B cell (primary cell): ENCODE results near the gene ARHGEF7. TPM values are rescaled to one million over a fixed set of nuclear protein-coding genes. Genes with fewer than 3 reads are reported as not detected.

Experiments
- ATAC-seq: fragments of 200-7000 bp; cut with Tn5 transposase; one replicate; pipeline ENCODE4 v1.10.0; 2021; ENCODE audit warnings: low read depth, mild to moderate bottlenecking, moderate number of reproducible peaks, moderate library complexity
- CTCF ChIA-PET: fragments of 350-600 bp; sonication (Branson Sonifier 250); formaldehyde crosslinking; loops from one replicate; lab custom pipeline; 2021; ENCODE audit warnings: antibody characterized with exemption, inconsistent platforms; lab: Charles Lee
- POLR2A ChIA-PET: fragments of 350-600 bp; sonication (Branson Sonifier 250); formaldehyde crosslinking; loops from one replicate; lab custom pipeline; 2021; ENCODE audit warnings: antibody characterized with exemption; lab: Charles Lee
- DNase-seq: peaks from one replicate; pipeline ENCODE4 v3.0.0; 2013
- H2AFZ ChIP-seq: 2 replicates; pipeline ENCODE4 v1.6.1; 2012; ENCODE audit warnings: mild to moderate bottlenecking, low read depth, low read length; ENCODE audit not compliant: insufficient read depth, poor library complexity, severe bottlenecking
- H3K27ac ChIP-seq, 2 donors: 1 replicate in 1 of 2; 2 replicates in 1 of 2; pipeline ENCODE4 v1.5.1; 2012 to 2013; ENCODE audit warnings: low read length in 2 of 2, mild to moderate bottlenecking in 2 of 2, moderate library complexity in 1 of 2
- H3K27me3 ChIP-seq, 4 experiments: fragments of 200-600 bp in 1 of 4; sonication (generic) in 1 of 4; replicated peaks in 1 of 4; 1 replicate in 2 of 4; 2 replicates in 2 of 4; pipeline versions ENCODE4 v1.6.1 to v1.7.0; 2013 to 2016; ENCODE audit warnings: low read length in 3 of 4, mild to moderate bottlenecking in 2 of 4, mixed read lengths in 1 of 4, moderate library complexity in 1 of 4; ENCODE audit not compliant: insufficient read depth in 4 of 4, control insufficient read depth in 3 of 4; ENCODE audit errors: control extremely low read depth in 1 of 4
- H3K36me3 ChIP-seq, 2 experiments: replicated peaks in 1 of 2; 1 replicate in 1 of 2; 2 replicates in 1 of 2; pipeline versions ENCODE4 v1.6.1 to v1.7.1; 2013; ENCODE audit warnings: low read length in 1 of 2; ENCODE audit not compliant: insufficient read depth in 2 of 2, control insufficient read depth in 1 of 2; ENCODE audit errors: control extremely low read depth in 1 of 2, extremely low read depth in 1 of 2
- H3K4me1 ChIP-seq, 2 donors: fragments of 200-600 bp in 1 of 2; sonication (generic) in 1 of 2; 1 replicate in 1 of 2; 2 replicates in 1 of 2; pipeline versions ENCODE4 v1.5.1 to v1.6.1; 2013 to 2017; ENCODE audit warnings: low read length in 2 of 2; ENCODE audit not compliant: control insufficient read depth in 2 of 2, insufficient read depth in 2 of 2
- H3K4me2 ChIP-seq: replicated peaks from 2 replicates; pipeline ENCODE3; 2012; ENCODE audit warnings: mild to moderate bottlenecking, low read depth, low read length; ENCODE audit not compliant: poor library complexity, severe bottlenecking
- H3K4me3 ChIP-seq, 5 experiments: fragments of 200-600 bp in 1 of 5; sonication (generic) in 1 of 5; 1 replicate in 3 of 5; 2 replicates in 2 of 5; pipeline versions ENCODE4 v1.5.1 to v1.7.0; 2011 to 2016; ENCODE audit warnings: low read length in 4 of 5, mild to moderate bottlenecking in 4 of 5, low read depth in 2 of 5, control low read depth in 1 of 5, moderate library complexity in 1 of 5; ENCODE audit not compliant: insufficient read depth in 1 of 5; ENCODE audit errors: control extremely low read depth in 1 of 5, extremely low read depth in 1 of 5
- H3K79me2 ChIP-seq: fragments of 200-600 bp; sonication (generic); one replicate; pipeline ENCODE4 v1.6.0; 2016; ENCODE audit warnings: low read length; ENCODE audit not compliant: control insufficient read depth, insufficient read depth
- H3K9ac ChIP-seq: fragments of 200-600 bp; sonication (generic); 2 replicates; pipeline ENCODE4 v1.6.1; 2017; ENCODE audit warnings: mild to moderate bottlenecking, low read length, moderate library complexity
- H3K9me3 ChIP-seq, 3 donors: one replicate each; pipeline versions ENCODE4 v1.6.1 to v1.7.1; 2013; ENCODE audit warnings: low read length in 2 of 3; ENCODE audit not compliant: control insufficient read depth in 2 of 3, insufficient read depth in 1 of 3; ENCODE audit errors: control extremely low read depth in 1 of 3
- H4K20me1 ChIP-seq: 2 replicates; pipeline ENCODE4 v1.6.0; 2012; ENCODE audit warnings: mild to moderate bottlenecking, low read length; ENCODE audit not compliant: insufficient read depth, control insufficient read depth, poor library complexity, severe bottlenecking
- H3K27ac Mint-ChIP-seq: one replicate; pipeline ENCODE4 v1.8.0; 2021; ENCODE audit warnings: mixed read lengths
- H3K27me3 Mint-ChIP-seq: one replicate; pipeline ENCODE4 v1.8.0; 2021; ENCODE audit warnings: mixed read lengths
- H3K4me1 Mint-ChIP-seq: one replicate; pipeline ENCODE4 v1.8.0; 2021; ENCODE audit warnings: mixed read lengths
- H3K4me3 Mint-ChIP-seq: one replicate; pipeline ENCODE4 v1.8.0; 2021; ENCODE audit warnings: mixed read lengths
- H3K9me3 Mint-ChIP-seq: one replicate; pipeline ENCODE4 v1.8.0; 2022; ENCODE audit warnings: mixed read lengths; ENCODE audit not compliant: insufficient read depth
- CTCF ChIP-seq: fragments of 200-600 bp; IDR thresholded peaks from one replicate; pipeline ENCODE4 v1.8.0; 2022; ENCODE audit warnings: antibody characterized with exemption, mild to moderate bottlenecking
- EZH2 ChIP-seq: IDR thresholded peaks from 2 replicates; pipeline ENCODE4 v1.6.1; 2012; ENCODE audit warnings: borderline replicate concordance, low read depth, mild to moderate bottlenecking, moderate library complexity, low read length; ENCODE audit not compliant: insufficient read depth, poor library complexity, severe bottlenecking
- WGBS: methylation state at CpG from one replicate; pipeline ENCODE4 v1.1.5; 2013; ENCODE audit warnings: missing lambda C conversion rate; ENCODE audit not compliant: insufficient coverage; 5-methylcytosine and 5-hydroxymethylcytosine counted together
- intact Hi-C: fragments of 100-400 bp; cut with micrococcal nuclease; formaldehyde crosslinking; loops from one replicate; pipeline ENCODE4 v1.10.0; 2022
- polyA plus RNA-seq: library from polyadenylated mRNA; depleted of rRNA; stranded (reverse); fragments of >200 nt; gene quantifications from 2 replicates; pipeline ENCODE4 v1.2.3, GENCODE V29; 2012
- total RNA-seq, 2 donors: library from RNA; stranded (reverse); fragments of 120-200 nt in 1 of 2; gene quantifications; 1 replicate in 1 of 2; 2 replicates in 1 of 2; pipeline versions ENCODE4 v1.2.3 to v1.2.4, GENCODE V29; 2013 to 2022

Gene ARHGEF7
- total and polyA plus RNA-seq, 2 donors (not counting 1 experiment from before 2014, with no cell fraction given) = 62.3 to 125 TPM

GRCh38 chr13:111090169-111090568 lies 24.9 kb upstream of the ARHGEF7 start:
- Histone ChIP-seq H3K79me2 (no peaks in the 10 kb centered on the region), H3K4me3 (no peak overlapping the region), H2AFZ (no peak overlapping the region), H3K27me3 (peaks cover 0 to 21% (median 2%) of the 10 kb centered on the region in 4 experiments), H3K27ac (no peak overlapping the region), H3K9ac (no peak overlapping the region), H4K20me1 (no peaks in the 10 kb centered on the region), H3K4me2 (no peak overlapping the region), H3K9me3 (peaks cover 0 to 4% (median 0%) of the 10 kb centered on the region in 3 donors), H3K36me3 (no peaks in the 10 kb centered on the region), H3K4me1 (no peaks in the 10 kb centered on the region)
- 96% methylated on average over 6 of the region's 7 CpGs for WGBS
- no peak for DNase-seq
- H3K27ac Mint-ChIP-seq = no peak overlapping the region
- peaks cover 20% of the 10 kb centered on the region for H3K27me3 Mint-ChIP-seq
- TF ChIP-seq EZH2 = no peak
- no peak for TF ChIP-seq CTCF
- H3K4me3 Mint-ChIP-seq = no peak overlapping the region
- POLR2A ChIA-PET = no interaction called here
- intact Hi-C loops = no loop called here
- H3K9me3 Mint-ChIP-seq = no peaks in the 10 kb centered on the region
- CTCF ChIA-PET = no interaction called here
- H3K4me1 Mint-ChIP-seq = no peaks in the 10 kb centered on the region
- ATAC-seq = no peak

GRCh38 chr13:111092685-111093084 lies 22.4 kb upstream of the ARHGEF7 start:
- Histone ChIP-seq H3K27me3 (peaks cover 0 to 24% (median 6%) of the 10 kb centered on the region in 4 experiments), H2AFZ (no peak overlapping the region), H3K79me2 (no peaks in the 10 kb centered on the region), H3K9ac (no peak overlapping the region), H4K20me1 (no peaks in the 10 kb centered on the region), H3K36me3 (no peaks in the 10 kb centered on the region), H3K27ac (no peak overlapping the region), H3K4me2 (no peak overlapping the region), H3K9me3 (peaks cover 0 to 4% (median 0%) of the 10 kb centered on the region in 3 donors), H3K4me1 (no peaks in the 10 kb centered on the region), H3K4me3 (no peak overlapping the region)
- TF ChIP-seq CTCF (no peak), EZH2 (no peak)
- WGBS = 53% methylated on average over 6 of the region's 6 CpGs
- no peak overlapping the region for H3K27ac Mint-ChIP-seq
- no peak overlapping the region for H3K4me3 Mint-ChIP-seq
- intact Hi-C loops = no loop called here
- ChIA-PET POLR2A (no interaction called here), CTCF (no interaction called here)
- H3K4me1 Mint-ChIP-seq = no peaks in the 10 kb centered on the region
- peaks cover 37% of the 10 kb centered on the region for H3K27me3 Mint-ChIP-seq
- ATAC-seq (no peak), DNase-seq (no peak)
- H3K9me3 Mint-ChIP-seq = no peaks in the 10 kb centered on the region
